ENCODE results near the gene TEKT4.
"Not testable (repeated sequence)": the region's sequence is repeated elsewhere in the genome, so short reads cannot be mapped to it uniquely, and the experiment has no call there.

The TEKT4 gene

GRCh38 chr2:94871226-94872087, at the start of gene TEKT4:
Gene TEKT4 (plus strand): TSS chr2:94871430. CDS start chr2:94871580, 150 bp downstream.
- TF ChIP-seq SUZ12 (IDR thresholded peaks at IDR 0.05; ENCODE audit: extremely low read depth, insufficient read depth, insufficient read length) (no peak), YY1 (IDR thresholded peaks at IDR 0.05; ENCODE audit: insufficient read depth, insufficient read length) (no peak), ZNF274 (IDR thresholded peaks at IDR 0.05; ENCODE audit: low read depth, low read length) (no peak)
- H3K9ac ChIP-seq (ENCODE audit: insufficient read length, low read depth) = peak within 1 kb of the TSS; percentile 63
- H3K27me3 ChIP-seq (ENCODE audit: insufficient read depth, insufficient read length) = peaks cover 74% of the 10 kb centered on the region
- H3K9me3 ChIP-seq (ENCODE audit: insufficient read depth, low read length) = peaks cover 10% of the 10 kb centered on the region; the same call in 1 of the 2 replicates
- no peaks in the 10 kb centered on the region for H3K36me3 ChIP-seq (ENCODE audit: insufficient read depth, insufficient read length, low read length)
- H3K4me1 ChIP-seq (ENCODE audit: insufficient read depth, insufficient read length) = peaks cover 13% of the 10 kb centered on the region
- peak within 1 kb of the TSS; percentile 65 for H3K4me3 ChIP-seq (ENCODE audit: insufficient read length, low read depth)
- DNase-seq (ENCODE audit: low read depth, low spot score) = no peak

- H3K4me3 ChIP-seq (ENCODE audit: insufficient read length, low read depth); H3K36me3 ChIP-seq (ENCODE audit: insufficient read depth, insufficient read length, low read length); DNase-seq (ENCODE audit: low read depth, low spot score); H3K9me3 ChIP-seq (ENCODE audit: insufficient read depth, low read length); H3K4me1 ChIP-seq (ENCODE audit: insufficient read depth, insufficient read length); H3K9ac ChIP-seq (ENCODE audit: insufficient read length, low read depth): not testable (repeated sequence)
- peaks cover 28% of the 10 kb centered on the region for H3K27me3 ChIP-seq (ENCODE audit: insufficient read depth, insufficient read length)
Observed at GRCh38 chr2:94839224-94839623, 32.0 kb upstream of the TEKT4 start.

GRCh38 chr2:94856856-94857255, 14.4 kb upstream of the TEKT4 start:
- not testable (repeated sequence) for DNase-seq (ENCODE audit: low read depth, low spot score); H3K4me1 ChIP-seq (ENCODE audit: insufficient read depth, insufficient read length); H3K9me3 ChIP-seq (ENCODE audit: insufficient read depth, low read length); H3K36me3 ChIP-seq (ENCODE audit: insufficient read depth, insufficient read length, low read length); H3K9ac ChIP-seq (ENCODE audit: insufficient read length, low read depth)
- peak overlapping the region; percentile 15 for H3K4me3 ChIP-seq (ENCODE audit: insufficient read length, low read depth)
- H3K27me3 ChIP-seq (ENCODE audit: insufficient read depth, insufficient read length) = peaks cover 78% of the 10 kb centered on the region

- DNase-seq (ENCODE audit: low read depth, low spot score) = peak; percentile 52
- not testable (repeated sequence) for H3K4me1 ChIP-seq (ENCODE audit: insufficient read depth, insufficient read length); H3K9me3 ChIP-seq (ENCODE audit: insufficient read depth, low read length); H3K36me3 ChIP-seq (ENCODE audit: insufficient read depth, insufficient read length, low read length)
- H3K27me3 ChIP-seq (ENCODE audit: insufficient read depth, insufficient read length) = peaks cover 85% of the 10 kb centered on the region
- peak overlapping the region; percentile 67 for H3K9ac ChIP-seq (ENCODE audit: insufficient read length, low read depth)
- peak overlapping the region; percentile 24 for H3K4me3 ChIP-seq (ENCODE audit: insufficient read length, low read depth)
Observed at GRCh38 chr2:94857367-94858162, 13.7 kb upstream of the TEKT4 start.

- not testable (repeated sequence) for H3K36me3 ChIP-seq (ENCODE audit: insufficient read depth, insufficient read length, low read length); H3K9me3 ChIP-seq (ENCODE audit: insufficient read depth, low read length); H3K4me3 ChIP-seq (ENCODE audit: insufficient read length, low read depth); H3K9ac ChIP-seq (ENCODE audit: insufficient read length, low read depth); H3K4me1 ChIP-seq (ENCODE audit: insufficient read depth, insufficient read length); DNase-seq (ENCODE audit: low read depth, low spot score)
- peaks cover 90% of the 10 kb centered on the region for H3K27me3 ChIP-seq (ENCODE audit: insufficient read depth, insufficient read length)
Observed at GRCh38 chr2:94858163-94858888, 12.9 kb upstream of the TEKT4 start.

GRCh38 chr2:94861308-94862152, 9.7 kb upstream of the TEKT4 start:
- TF ChIP-seq ZNF274 (IDR thresholded peaks at IDR 0.05; ENCODE audit: low read depth, low read length) (no peak), SUZ12 (IDR thresholded peaks at IDR 0.05; ENCODE audit: extremely low read depth, insufficient read depth, insufficient read length) (peak; percentile 67)
- no peaks in the 10 kb centered on the region for H3K4me1 ChIP-seq (ENCODE audit: insufficient read depth, insufficient read length)
- peak overlapping the region; percentile 60 for H3K4me3 ChIP-seq (ENCODE audit: insufficient read length, low read depth)
- no peak for DNase-seq (ENCODE audit: low read depth, low spot score)
- H3K36me3 ChIP-seq (ENCODE audit: insufficient read depth, insufficient read length, low read length) = no peaks in the 10 kb centered on the region
- H3K9me3 ChIP-seq (ENCODE audit: insufficient read depth, low read length) = no peaks in the 10 kb centered on the region
- H3K27me3 ChIP-seq (ENCODE audit: insufficient read depth, insufficient read length) = peaks cover 100% of the 10 kb centered on the region
- peak overlapping the region; percentile 56 for H3K9ac ChIP-seq (ENCODE audit: insufficient read length, low read depth)

- not testable (repeated sequence) for H3K9ac ChIP-seq (ENCODE audit: insufficient read length, low read depth); H3K9me3 ChIP-seq (ENCODE audit: insufficient read depth, low read length); H3K4me3 ChIP-seq (ENCODE audit: insufficient read length, low read depth); H3K36me3 ChIP-seq (ENCODE audit: insufficient read depth, insufficient read length, low read length); H3K4me1 ChIP-seq (ENCODE audit: insufficient read depth, insufficient read length); DNase-seq (ENCODE audit: low read depth, low spot score)
- H3K27me3 ChIP-seq (ENCODE audit: insufficient read depth, insufficient read length) = peaks cover 99% of the 10 kb centered on the region
Observed at GRCh38 chr2:94862903-94863302, 8.3 kb upstream of the TEKT4 start.
